OCI-LY1 (cell line): ENCODE measurements around the gene PLTP.

Experiments
- H2AFZ ChIP-seq: fragments of 200-600 bp; sonication (generic), shearing (Covaris generic); 2 replicates; pipeline ENCODE4 v1.6.0; 2014; ENCODE audit warnings: antibody characterized with exemption, mild to moderate bottlenecking, low read length
- H3F3A ChIP-seq: fragments of 200-600 bp; sonication (generic), shearing (Covaris generic); 2 replicates; pipeline ENCODE4 v1.6.0; 2014; ENCODE audit warnings: mild to moderate bottlenecking, antibody characterized with exemption, low read length, moderate library complexity; ENCODE audit not compliant: insufficient read depth
- H3K27ac ChIP-seq: fragments of 200-600 bp; sonication (generic); 2 replicates; pipeline ENCODE4 v1.5.1; 2014; ENCODE audit warnings: low read length, mixed run types, mild to moderate bottlenecking, low read depth; ENCODE audit not compliant: poor library complexity, severe bottlenecking
- H3K27me3 ChIP-seq: fragments of 200-600 bp; sonication (generic); 2 replicates; pipeline ENCODE4 v1.6.0; 2014; ENCODE audit warnings: antibody characterized with exemption, mild to moderate bottlenecking, low read length, moderate library complexity; ENCODE audit not compliant: insufficient read depth
- H3K36me3 ChIP-seq: fragments of 200-600 bp; sonication (generic); 2 replicates; pipeline ENCODE4 v1.6.1; 2014; ENCODE audit warnings: mild to moderate bottlenecking, antibody characterized with exemption, low read length, moderate library complexity, mixed read lengths; ENCODE audit not compliant: insufficient read depth
- H3K4me1 ChIP-seq: fragments of 200-600 bp; sonication (generic); 2 replicates; pipeline ENCODE4 v1.5.1; 2014; ENCODE audit warnings: mild to moderate bottlenecking, low read length, moderate library complexity; ENCODE audit not compliant: insufficient read depth, severe bottlenecking
- H3K4me2 ChIP-seq: fragments of 200-600 bp; sonication (generic), shearing (Covaris generic); 2 replicates; pipeline ENCODE4 v1.6.1; 2014; ENCODE audit warnings: low read length
- H3K4me3 ChIP-seq: fragments of 200-600 bp; sonication (generic); 2 replicates; pipeline ENCODE4 v1.5.1; 2014; ENCODE audit warnings: low read length, low read depth, mild to moderate bottlenecking, mixed read lengths; ENCODE audit not compliant: poor library complexity, severe bottlenecking
- H3K79me2 ChIP-seq: fragments of 200-600 bp; shearing (Covaris generic); 2 replicates; pipeline ENCODE4 v1.6.1; 2016; ENCODE audit warnings: mixed run types, low read length, mixed read lengths; ENCODE audit not compliant: insufficient read depth
- H3K9ac ChIP-seq: fragments of 200-600 bp; sonication (generic), shearing (Covaris generic); 2 replicates; pipeline ENCODE4 v1.6.1; 2014; ENCODE audit warnings: mild to moderate bottlenecking, low read length, mixed read lengths
- H3K9me2 ChIP-seq: fragments of 200-600 bp; sonication (generic), shearing (Covaris generic); 2 replicates; pipeline ENCODE4 v1.6.1; 2014; ENCODE audit warnings: low read depth, mild to moderate bottlenecking, low read length, mixed read lengths
- H3K9me3 ChIP-seq: fragments of 200-600 bp; shearing (Covaris generic); 2 replicates; pipeline ENCODE4 v1.6.1; 2014; ENCODE audit warnings: low read length, mixed read lengths
- H4K20me1 ChIP-seq: fragments of 200-600 bp; sonication (generic), shearing (Covaris generic); 2 replicates; pipeline ENCODE4 v1.6.0; 2016; ENCODE audit warnings: mild to moderate bottlenecking, low read length; ENCODE audit not compliant: insufficient read depth
- CTCF ChIP-seq: fragments of 200-600 bp; sonication (generic), shearing (Covaris generic); IDR thresholded peaks from 2 replicates; pipeline ENCODE4 v1.5.1; 2017; ENCODE audit warnings: mild to moderate bottlenecking, antibody characterized with exemption, low read length, moderate library complexity, mixed read lengths
- EZH2 ChIP-seq: fragments of 200-600 bp; sonication (generic), shearing (Covaris generic); IDR thresholded peaks from 2 replicates; pipeline ENCODE4 v1.8.0; 2017; ENCODE audit warnings: borderline replicate concordance, mixed run types, mild to moderate bottlenecking, antibody characterized with exemption, low read length, moderate library complexity, mixed read lengths

The PLTP gene

GRCh38 chr20:45952861-45953260, 40.9 kb upstream of the PLTP start:
- no peaks in the 10 kb centered on the region for H3K4me1 ChIP-seq
- no peak overlapping the region for H3K27ac ChIP-seq
- no peaks in the 10 kb centered on the region for H3K9me3 ChIP-seq
- H3K36me3 ChIP-seq = peaks cover 84% of the 10 kb centered on the region
- no peak overlapping the region for H3K4me2 ChIP-seq
- no peak overlapping the region for H3K9ac ChIP-seq
- no peaks in the 10 kb centered on the region for H3K79me2 ChIP-seq
- no peaks in the 10 kb centered on the region for H3K9me2 ChIP-seq
- no peak overlapping the region for H3K4me3 ChIP-seq
- no peaks in the 10 kb centered on the region for H3F3A ChIP-seq
- no peaks in the 10 kb centered on the region for H3K27me3 ChIP-seq
- no peak for TF ChIP-seq CTCF
- no peak for TF ChIP-seq EZH2
- H2AFZ ChIP-seq = no peak overlapping the region
- no peaks in the 10 kb centered on the region for H4K20me1 ChIP-seq

- Histone ChIP-seq H3K9ac (no peak overlapping the region), H3K27ac (no peak overlapping the region), H3K4me2 (no peak overlapping the region)
These were observed 40.2 kb upstream of the PLTP start for GRCh38 chr20:45951925-45952834.

GRCh38 chr20:45950330-45950646, 38.3 kb upstream of the PLTP start:
- Histone ChIP-seq H3K79me2 (no peaks in the 10 kb centered on the region), H3K9ac (no peak overlapping the region), H3K27ac (no peak overlapping the region), H3K4me1 (no peaks in the 10 kb centered on the region), H3K36me3 (peaks cover 85% of the 10 kb centered on the region), H3K9me3 (no peaks in the 10 kb centered on the region), H3K4me3 (no peak overlapping the region), H2AFZ (no peak overlapping the region), H3F3A (no peaks in the 10 kb centered on the region), H3K4me2 (no peak overlapping the region), H4K20me1 (no peaks in the 10 kb centered on the region), H3K9me2 (no peaks in the 10 kb centered on the region), H3K27me3 (no peaks in the 10 kb centered on the region)
- TF ChIP-seq EZH2 (no peak), CTCF (no peak)

More at GRCh38 chr20:45951925-45952834, 40.2 kb upstream of the PLTP start:
- H3K4me3 ChIP-seq = no peak overlapping the region
- no peaks in the 10 kb centered on the region for H3K79me2 ChIP-seq
- TF ChIP-seq CTCF (no peak), EZH2 (no peak)
- H3K4me1 ChIP-seq = no peaks in the 10 kb centered on the region
- H3K27me3 ChIP-seq = no peaks in the 10 kb centered on the region
- H3F3A ChIP-seq = no peaks in the 10 kb centered on the region
- no peaks in the 10 kb centered on the region for H3K9me2 ChIP-seq
- H3K36me3 ChIP-seq = peaks cover 83% of the 10 kb centered on the region
- no peaks in the 10 kb centered on the region for H4K20me1 ChIP-seq
- no peaks in the 10 kb centered on the region for H3K9me3 ChIP-seq
- no peak overlapping the region for H2AFZ ChIP-seq
